RWPE1 (cell line): ENCODE measurements around the gene NARS2.
"Not testable (repeated sequence)": the region's sequence is repeated elsewhere in the genome, so short reads cannot be mapped to it uniquely, and the experiment has no call there.

Experiments used
- CTCF ChIA-PET: fragments of 350-600 bp; sonication (Branson Sonifier 250); formaldehyde crosslinking; extraction: SDS; loops from one replicate; lab custom pipeline; 2021; lab: Yijun Ruan, JAX
- POLR2A ChIA-PET: fragments of 400-600 bp; formaldehyde crosslinking; extraction: SDS; loops from one replicate; lab custom pipeline; 2020; ENCODE audit warnings: antibody characterized with exemption; ENCODE audit not compliant: low non-redundant PET; lab: Yijun Ruan, JAX
- DNase-seq: peaks from one replicate; pipeline ENCODE4 v3.0.0; 2012; ENCODE audit warnings: low spot score
- H3K27ac ChIP-seq: fragments of 450-650 bp; 2 replicates; pipeline ENCODE4 v1.5.1; 2017
- TF ChIP-seq, protein P1 (sequence below): fragments of 450-650 bp; conservative IDR thresholded peaks from 2 replicates; pipeline ENCODE4 v1.5.1; 2017; ENCODE audit warnings: low read depth, mild to moderate bottlenecking

The NARS2 gene

DNA sequence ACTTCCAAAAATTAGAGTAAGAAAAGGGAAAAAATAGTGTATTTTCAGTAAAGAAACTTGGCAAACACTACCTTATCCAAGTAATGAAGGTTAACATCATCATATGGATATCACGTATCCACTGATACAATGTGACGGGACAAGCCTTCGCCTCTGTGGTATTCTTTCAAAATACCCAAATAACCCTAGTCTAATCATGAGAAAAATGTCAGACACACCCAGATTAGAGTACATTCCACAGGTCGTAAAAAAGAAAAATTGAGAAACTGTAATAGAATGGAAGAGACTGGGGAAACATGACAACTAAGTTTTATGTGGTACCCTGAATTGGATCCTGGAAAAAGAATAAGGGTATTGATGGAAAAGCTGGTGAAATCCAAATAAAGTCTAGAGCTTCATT lies 48.9 kb downstream of the NARS2 start:
- peak; percentile 24 for DNase-seq
- H3K27ac ChIP-seq = no peak overlapping the region
- ChIA-PET CTCF (no interaction called here), POLR2A (no interaction called here)
- TF ChIP-seq, protein P1, sequence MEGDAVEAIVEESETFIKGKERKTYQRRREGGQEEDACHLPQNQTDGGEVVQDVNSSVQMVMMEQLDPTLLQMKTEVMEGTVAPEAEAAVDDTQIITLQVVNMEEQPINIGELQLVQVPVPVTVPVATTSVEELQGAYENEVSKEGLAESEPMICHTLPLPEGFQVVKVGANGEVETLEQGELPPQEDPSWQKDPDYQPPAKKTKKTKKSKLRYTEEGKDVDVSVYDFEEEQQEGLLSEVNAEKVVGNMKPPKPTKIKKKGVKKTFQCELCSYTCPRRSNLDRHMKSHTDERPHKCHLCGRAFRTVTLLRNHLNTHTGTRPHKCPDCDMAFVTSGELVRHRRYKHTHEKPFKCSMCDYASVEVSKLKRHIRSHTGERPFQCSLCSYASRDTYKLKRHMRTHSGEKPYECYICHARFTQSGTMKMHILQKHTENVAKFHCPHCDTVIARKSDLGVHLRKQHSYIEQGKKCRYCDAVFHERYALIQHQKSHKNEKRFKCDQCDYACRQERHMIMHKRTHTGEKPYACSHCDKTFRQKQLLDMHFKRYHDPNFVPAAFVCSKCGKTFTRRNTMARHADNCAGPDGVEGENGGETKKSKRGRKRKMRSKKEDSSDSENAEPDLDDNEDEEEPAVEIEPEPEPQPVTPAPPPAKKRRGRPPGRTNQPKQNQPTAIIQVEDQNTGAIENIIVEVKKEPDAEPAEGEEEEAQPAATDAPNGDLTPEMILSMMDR = no peak

DNA sequence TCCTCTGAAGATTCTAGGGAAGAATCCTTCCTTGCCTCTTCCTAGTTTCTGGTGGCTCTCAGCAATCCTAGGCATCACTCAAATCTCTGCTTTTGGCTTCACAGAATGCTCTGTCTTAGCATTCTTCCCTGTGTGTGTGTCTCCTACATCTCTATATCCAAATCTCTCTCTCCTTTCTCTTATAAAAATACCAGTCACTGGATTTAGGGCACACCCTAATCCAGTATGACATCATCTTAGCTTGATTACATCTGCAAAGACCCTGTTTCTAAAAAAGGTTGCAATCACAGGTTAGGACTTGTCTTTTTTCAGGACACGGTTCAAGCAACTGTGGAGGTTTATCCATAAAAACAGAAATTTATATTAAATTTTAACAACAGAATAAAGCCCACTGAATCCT lies 54.4 kb downstream of the NARS2 start:
- CTCF ChIA-PET = no interaction called here
- TF ChIP-seq, protein P1 = no peak
- POLR2A ChIA-PET = no interaction called here
- H3K27ac ChIP-seq = no peak overlapping the region
- DNase-seq = no peak

GRCh38 chr11:78516281-78516680 lies 58.4 kb downstream of the NARS2 start:
- TF ChIP-seq, protein P1 = no peak
- ChIA-PET POLR2A (no interaction called here), CTCF (no interaction called here)
- DNase-seq = no peak
- H3K27ac ChIP-seq = no peak overlapping the region

DNA sequence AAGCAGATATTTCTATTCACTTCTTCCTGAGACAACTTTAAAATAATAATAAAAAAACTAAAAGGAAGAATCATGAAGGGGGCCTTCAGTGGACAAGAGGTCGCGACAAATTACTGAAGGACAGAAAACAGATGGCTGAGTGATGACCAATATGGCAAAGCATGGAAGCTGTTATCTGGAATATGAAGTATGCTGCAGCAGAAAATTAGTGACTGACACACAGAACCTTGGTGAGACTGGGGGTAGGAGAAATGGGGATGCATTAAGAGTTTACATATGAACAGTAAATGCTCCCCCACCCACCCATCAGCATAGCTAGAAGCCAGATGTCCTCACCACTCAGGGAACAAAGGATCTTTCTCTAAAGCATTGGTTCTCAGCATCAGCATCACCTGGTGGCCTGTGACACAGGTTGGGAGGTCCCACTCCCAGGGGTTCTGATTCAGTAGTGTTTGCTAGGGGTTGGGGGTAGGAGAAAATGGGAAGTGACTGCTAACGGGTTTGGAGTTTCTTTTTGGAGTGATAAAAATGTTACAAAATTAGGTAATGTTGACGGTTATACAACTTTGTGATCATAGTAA lies 59.7 kb downstream of the NARS2 start:
- TF ChIP-seq, protein P1 = no peak
- CTCF ChIA-PET = interaction anchor here (0.7 kb wide), 1 partner anchor 82 kb away, joined by 3 read pairs; no protein-coding TSS in a partner anchor
- no peak overlapping the region for H3K27ac ChIP-seq
- no peak for DNase-seq
- POLR2A ChIA-PET = no interaction called here

GRCh38 chr11:78513085-78513484 lies 61.6 kb downstream of the NARS2 start:
- H3K27ac ChIP-seq, DNase-seq, POLR2A ChIA-PET: not testable (repeated sequence)
- CTCF ChIA-PET = interaction anchor here (0.6 kb wide), 1 partner anchor 232 kb away, joined by 3 read pairs; no protein-coding TSS in a partner anchor

DNA sequence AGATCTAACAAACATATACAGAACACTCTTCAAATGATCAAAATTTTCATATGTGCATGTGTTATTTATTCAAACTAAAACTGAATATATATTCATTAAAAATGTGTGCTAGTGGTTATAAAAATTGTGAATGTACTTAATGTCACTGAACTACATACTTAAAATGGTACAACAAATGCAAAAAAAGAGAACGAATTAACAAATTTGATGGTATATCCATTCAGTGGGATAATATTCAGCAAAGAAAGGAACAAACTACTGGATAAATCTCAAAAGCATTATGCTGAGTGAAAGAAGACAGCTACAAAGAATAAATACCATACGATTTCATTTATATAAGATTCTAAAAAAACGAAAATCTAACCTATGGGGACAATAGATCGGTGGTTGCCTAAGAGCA lies 64.1 kb downstream of the NARS2 start:
- no peak for DNase-seq
- TF ChIP-seq, protein P1 = no peak
- ChIA-PET CTCF (no interaction called here), POLR2A (no interaction called here)
- H3K27ac ChIP-seq = no peak overlapping the region

GRCh38 chr11:78510025-78510596 lies 64.6 kb downstream of the NARS2 start:
- TF ChIP-seq, protein P1 = no peak
- ChIA-PET CTCF (interaction anchor here (1.0 kb wide), 1 partner anchor 54 kb away, joined by 10 read pairs; no protein-coding TSS in a partner anchor), POLR2A (no interaction called here)
- no peak overlapping the region for H3K27ac ChIP-seq
- DNase-seq = no peak
